HepG2 (cell line): ENCODE data around the gene GAS6. TPM values are rescaled to one million over a fixed set of nuclear protein-coding genes. Genes with fewer than 3 reads are reported as not detected.

Experiments
- ATAC-seq: fragments of 200-7000 bp; cut with Tn5 transposase; 3 replicates; pipeline ENCODE4 v1.9.1; 2020; ENCODE audit warnings: mild to moderate bottlenecking, moderate library complexity
- BruUV-seq: library from RNA; stranded (reverse); fragments of 400-500 nt; replicated peaks from 2 replicates; lab custom pipeline; 2021; lab: Mats Ljungman, UMichigan
- CTCF ChIA-PET: fragments of 300-600 bp; formaldehyde crosslinking; extraction: SDS; loops from one replicate; lab custom pipeline; 2021; ENCODE audit warnings: low total read pairs, inconsistent platforms, low intra/inter-chr PET ratio; lab: Yijun Ruan, JAX
- POLR2A ChIA-PET: fragments of 350-600 bp; sonication (Branson Sonifier 250); formaldehyde crosslinking; loops from one replicate; lab custom pipeline; 2020; ENCODE audit warnings: antibody characterized with exemption, inconsistent platforms; lab: Yijun Ruan, JAX
- DNase-seq: peaks from one replicate; pipeline ENCODE4 v3.0.0-alpha.2; 2015; ENCODE audit warnings: low spot score
- FAIRE-seq: peaks from 3 replicates; lab custom pipeline; 2011; peaks lifted over from hg19 to GRCh38; lab: Jason Lieb, UNC
- H2AFZ ChIP-seq: one replicate; pipeline ENCODE4 v1.6.1; 2011; ENCODE audit warnings: low read length, inconsistent platforms
- H3K27ac ChIP-seq: fragments of 300-600 bp; 3 replicates; pipeline ENCODE4 v1.8.0; 2011; ENCODE audit warnings: mixed run types, mild to moderate bottlenecking, mixed read lengths, low read length, inconsistent platforms; ENCODE audit not compliant: insufficient read depth; ENCODE audit errors: extremely low read length
- H3K27me3 ChIP-seq, 2 experiments: fragments of 200-600 bp in 1 of 2; 2 replicates in 1 of 2; 3 replicates in 1 of 2; pipeline versions ENCODE4 v1.6.0 to v1.8.0; 2011; ENCODE audit warnings: low read length in 2 of 2, mild to moderate bottlenecking in 2 of 2, moderate library complexity in 2 of 2, inconsistent platforms in 1 of 2; ENCODE audit not compliant: insufficient read depth in 2 of 2, control insufficient read depth in 1 of 2
- H3K36me3 ChIP-seq, 2 experiments: fragments of 200-600 bp in 1 of 2; replicated peaks in 1 of 2; 2 replicates in 1 of 2; 3 replicates in 1 of 2; pipeline versions ENCODE4 v1.5.1 to v1.8.0; 2011; ENCODE audit warnings: low read length in 2 of 2, inconsistent platforms in 1 of 2; ENCODE audit not compliant: insufficient read depth in 2 of 2, control insufficient read depth in 1 of 2
- H3K4me1 ChIP-seq: 2 replicates; pipeline ENCODE4 v1.5.1; 2012; ENCODE audit warnings: low read length, inconsistent platforms; ENCODE audit not compliant: insufficient read depth
- H3K4me2 ChIP-seq: 2 replicates; pipeline ENCODE4 v1.6.0; 2011; ENCODE audit warnings: low read depth, low read length, inconsistent platforms
- H3K4me3 ChIP-seq, 3 experiments: fragments of 200-600 bp in 1 of 3; sonication (generic), shearing (Covaris generic) in 1 of 3; replicated peaks in 1 of 3; 2 replicates each; pipeline ENCODE4 v1.5.1; 2011 to 2016; ENCODE audit warnings: low read length in 3 of 3, inconsistent platforms in 2 of 3, low read depth in 2 of 3, mild to moderate bottlenecking in 2 of 3, control low read depth in 1 of 3, mixed read lengths in 1 of 3; ENCODE audit not compliant: insufficient read depth in 1 of 3
- H3K79me2 ChIP-seq: one replicate; pipeline ENCODE4 v1.6.1; 2011; ENCODE audit warnings: low read length, inconsistent platforms; ENCODE audit not compliant: insufficient read depth
- H3K9ac ChIP-seq: 2 replicates; pipeline ENCODE4 v1.6.0; 2011; ENCODE audit warnings: mild to moderate bottlenecking, low read depth, low read length, inconsistent platforms; ENCODE audit not compliant: insufficient read depth
- H3K9me3 ChIP-seq: 2 replicates; pipeline ENCODE4 v1.5.1; 2012; ENCODE audit warnings: mild to moderate bottlenecking, low read length
- H4K20me1 ChIP-seq: 2 replicates; pipeline ENCODE4 v1.6.0; 2011; ENCODE audit warnings: inconsistent platforms, mild to moderate bottlenecking, low read length, moderate library complexity; ENCODE audit not compliant: insufficient read depth
- CAMTA2 ChIP-seq: sonication (generic); formaldehyde crosslinking; IDR thresholded peaks from 2 replicates; pipeline ENCODE4 v1.4.0; 2020; ENCODE audit warnings: mild to moderate bottlenecking, missing genetic modification reagents, borderline replicate concordance
- MIER2 ChIP-seq: IDR thresholded peaks from 2 replicates; pipeline ENCODE4 v1.6.1; 2016; ENCODE audit warnings: missing biosample characterization, missing genetic modification reagents
- MXI1 ChIP-seq: IDR thresholded peaks from 3 replicates; pipeline ENCODE4 v1.6.1; 2012; ENCODE audit warnings: low read depth, low read length, inconsistent platforms, borderline replicate concordance
- NFATC3 ChIP-seq: sonication (generic); formaldehyde crosslinking; IDR thresholded peaks from 2 replicates; pipeline ENCODE4 v1.5.1; 2020; ENCODE audit warnings: mild to moderate bottlenecking, missing genetic modification reagents
- ZNF253 ChIP-seq: sonication (generic); formaldehyde crosslinking; IDR thresholded peaks from 2 replicates; pipeline ENCODE4 v1.8.0; 2022; ENCODE audit warnings: mild to moderate bottlenecking, missing genetic modification reagents, borderline replicate concordance
- ZNF484 ChIP-seq: sonication (generic); formaldehyde crosslinking; IDR thresholded peaks from 2 replicates; pipeline ENCODE4 v1.5.1; 2020; ENCODE audit warnings: mild to moderate bottlenecking, low read depth, missing genetic modification reagents, borderline replicate concordance
- WGBS: methylation state at CpG from one replicate; pipeline ENCODE4 v1.1.6; 2017; ENCODE audit warnings: low lambda C conversion rate; 5-methylcytosine and 5-hydroxymethylcytosine counted together
- in situ Hi-C: cut with HindIII; loops from 2 replicates; pipeline ENCODE4 v1.10.0; 2017; ENCODE audit warnings: low pct_unique_long_range_greater_than_20kb; ENCODE audit not compliant: extremely low pct_ligation_motif_present
- intact Hi-C: fragments of 100-400 bp; cut with micrococcal nuclease; formaldehyde crosslinking; loops from one replicate; pipeline ENCODE4 v1.10.0; 2022; ENCODE audit not compliant: unreplicated experiment
- polyA plus RNA-seq, 8 experiments: library from polyadenylated mRNA; depleted of rRNA in 3 of 8; stranded (reverse) in 7 of 8; unstranded in 1 of 8; fragments of >200 nt; fragmentation: Illumina TruSeq in 4 of 8; extraction: Trizol in 4 of 8; gene quantifications; 2 replicates each; pipeline versions ENCODE4 v1.2.1 to v1.2.3, GENCODE V29; 2011 to 2016; ENCODE audit warnings: low read depth in 4 of 8, missing spikeins in 1 of 8, mixed read lengths in 1 of 8; ENCODE audit not compliant: insufficient read depth in 1 of 8
- total RNA-seq, 5 experiments: library from RNA; depleted of rRNA; stranded (reverse); fragments of >200 nt; fragmentation: Illumina TruSeq; extraction: Trizol; gene quantifications; 2 replicates each; pipeline ENCODE4 v1.2.3, GENCODE V29; 2016; ENCODE audit warnings: low read depth in 1 of 5
- TF ChIP-seq, protein P1 (sequence below): sonication (generic); formaldehyde crosslinking; IDR thresholded peaks from 2 replicates; pipeline ENCODE4 v1.5.0; 2020; ENCODE audit warnings: missing genetic modification reagents, mild to moderate bottlenecking, borderline replicate concordance
- TF ChIP-seq, protein P2 (sequence below): sonication (generic); formaldehyde crosslinking; IDR thresholded peaks from 2 replicates; pipeline ENCODE4 v1.8.0; 2022; ENCODE audit warnings: missing genetic modification reagents, mild to moderate bottlenecking, inconsistent platforms, borderline replicate concordance

GAS6 gene
- total and polyA plus RNA-seq, 2 of the 13 experiments (the other 11 are each of a cell fraction or from before 2014, with no cell fraction given) = 0.09 to 0.24 TPM

DNA sequence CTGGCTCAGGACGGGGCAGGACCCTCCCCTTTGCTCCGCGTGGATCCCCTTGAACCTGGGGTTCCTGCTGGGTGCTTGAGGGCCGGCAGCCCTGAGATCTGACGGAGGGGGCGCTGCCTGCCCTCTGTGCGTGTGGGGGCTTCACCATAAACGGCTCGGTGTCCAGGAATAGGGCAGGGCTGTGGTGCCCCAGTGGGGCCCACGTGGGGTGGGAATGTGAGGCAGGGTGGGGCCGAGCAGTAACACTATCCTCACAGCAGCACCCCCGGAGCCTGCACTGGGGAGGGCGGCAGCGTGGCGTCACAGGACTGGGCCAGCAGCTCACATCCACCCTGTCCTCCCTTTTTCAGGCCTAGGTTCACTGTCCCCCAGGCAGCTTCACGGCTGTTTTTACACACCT, 38.0 kb downstream of the GAS6 start:
- CTCF ChIA-PET = no interaction called here
- no peak overlapping the region for H3K27ac ChIP-seq
- in situ Hi-C loops = no loop called here
- no peaks in the 10 kb centered on the region for H3K36me3 ChIP-seq
- no peaks in the 10 kb centered on the region for H3K4me1 ChIP-seq
- intact Hi-C loops = no loop called here
- DNase-seq = no peak
- BruUV-seq = no TSS peak
- no peak overlapping the region for H3K4me3 ChIP-seq
- H4K20me1 ChIP-seq = no peaks in the 10 kb centered on the region
- no peak overlapping the region for H3K4me2 ChIP-seq
- ATAC-seq = no peak
- FAIRE-seq = no peak
- no peak overlapping the region for H3K9ac ChIP-seq
- no peak overlapping the region for H2AFZ ChIP-seq
- no CpG with 5 or more reads among the region's 16 CpGs for WGBS
- H3K9me3 ChIP-seq = no peaks in the 10 kb centered on the region
- H3K27me3 ChIP-seq = no peaks in the 10 kb centered on the region; a peak in 1 of 5 replicates
- H3K79me2 ChIP-seq = no peaks in the 10 kb centered on the region
- no peak for TF ChIP-seq ZNF484
- no peak for TF ChIP-seq NFATC3 (CRISPR knock-in tag)
- no peak for TF ChIP-seq ZNF253 (CRISPR knock-in tag)
- no peak for TF ChIP-seq MIER2 (CRISPR knock-in tag)
- TF ChIP-seq, protein P1, sequence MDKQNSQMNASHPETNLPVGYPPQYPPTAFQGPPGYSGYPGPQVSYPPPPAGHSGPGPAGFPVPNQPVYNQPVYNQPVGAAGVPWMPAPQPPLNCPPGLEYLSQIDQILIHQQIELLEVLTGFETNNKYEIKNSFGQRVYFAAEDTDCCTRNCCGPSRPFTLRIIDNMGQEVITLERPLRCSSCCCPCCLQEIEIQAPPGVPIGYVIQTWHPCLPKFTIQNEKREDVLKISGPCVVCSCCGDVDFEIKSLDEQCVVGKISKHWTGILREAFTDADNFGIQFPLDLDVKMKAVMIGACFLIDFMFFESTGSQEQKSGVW (CRISPR knock-in tag) = no peak
- POLR2A ChIA-PET = no interaction called here

DNA sequence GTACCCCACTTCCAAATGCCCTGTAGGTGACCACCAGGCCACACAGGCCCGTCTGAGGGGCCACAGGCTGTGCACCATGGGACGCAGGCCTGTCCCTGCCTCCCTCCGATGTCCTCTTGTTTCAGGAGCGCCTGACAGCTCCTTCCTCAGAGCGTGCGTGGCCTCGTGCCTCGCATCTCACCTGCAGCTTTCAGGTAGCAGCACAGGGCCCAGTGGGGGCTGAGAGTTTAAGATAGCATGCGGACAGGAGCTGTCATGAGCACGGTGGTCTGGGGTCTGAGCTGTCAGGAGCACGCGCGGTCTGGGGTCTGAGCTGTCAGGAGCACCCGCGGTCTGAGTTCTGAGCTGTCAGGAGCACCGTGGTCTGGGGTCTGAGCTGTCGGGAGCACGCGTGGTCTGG, 40.1 kb downstream of the GAS6 start:
- in situ Hi-C loops = no loop called here
- Histone ChIP-seq H3K4me2 (no peak overlapping the region), H4K20me1 (no peaks in the 10 kb centered on the region), H3K4me3 (no peak overlapping the region), H3K27ac (no peak overlapping the region), H3K9me3 (no peaks in the 10 kb centered on the region), H3K4me1 (no peaks in the 10 kb centered on the region), H2AFZ (no peak overlapping the region), H3K27me3 (peaks cover 0 to 3% of the 10 kb centered on the region in 2 experiments; a peak in 2 of 5 replicates), H3K9ac (no peak overlapping the region), H3K79me2 (no peaks in the 10 kb centered on the region), H3K36me3 (no peaks in the 10 kb centered on the region)
- BruUV-seq = no TSS peak
- 72% methylated on average over 14 of the region's 19 CpGs for WGBS
- ATAC-seq (no peak), DNase-seq (no peak), FAIRE-seq (no peak)
- TF ChIP-seq CAMTA2 (CRISPR knock-in tag) (no peak), MXI1 (no peak)
- TF ChIP-seq, protein P2, sequence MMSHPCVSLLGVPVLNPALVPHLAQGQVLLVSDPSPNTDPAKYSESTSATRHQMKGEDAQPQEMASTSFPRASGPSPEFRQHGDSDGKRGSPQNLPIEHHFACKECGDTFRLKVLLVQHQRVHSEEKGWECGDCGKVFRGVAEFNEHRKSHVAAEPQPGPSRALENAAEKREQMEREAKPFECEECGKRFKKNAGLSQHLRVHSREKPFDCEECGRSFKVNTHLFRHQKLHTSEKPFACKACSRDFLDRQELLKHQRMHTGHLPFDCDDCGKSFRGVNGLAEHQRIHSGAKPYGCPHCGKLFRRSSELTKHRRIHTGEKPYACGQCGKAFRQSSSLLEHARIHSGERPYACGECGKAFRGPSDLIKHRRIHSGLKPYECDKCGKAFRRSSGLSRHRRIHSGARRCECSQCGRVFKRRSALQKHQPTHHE (CRISPR knock-in tag) = no peak
- intact Hi-C loops = no loop called here
- POLR2A ChIA-PET = no interaction called here
- CTCF ChIA-PET = no interaction called here
